ENCODE measurements around the gene CASP12. TPM values are rescaled to one million over a fixed set of nuclear protein-coding genes. Genes with fewer than 3 reads are reported as not detected.

The CASP12 gene
- total and polyA plus RNA-seq, 2 experiments from 2014 or later, result not detected

DNA sequence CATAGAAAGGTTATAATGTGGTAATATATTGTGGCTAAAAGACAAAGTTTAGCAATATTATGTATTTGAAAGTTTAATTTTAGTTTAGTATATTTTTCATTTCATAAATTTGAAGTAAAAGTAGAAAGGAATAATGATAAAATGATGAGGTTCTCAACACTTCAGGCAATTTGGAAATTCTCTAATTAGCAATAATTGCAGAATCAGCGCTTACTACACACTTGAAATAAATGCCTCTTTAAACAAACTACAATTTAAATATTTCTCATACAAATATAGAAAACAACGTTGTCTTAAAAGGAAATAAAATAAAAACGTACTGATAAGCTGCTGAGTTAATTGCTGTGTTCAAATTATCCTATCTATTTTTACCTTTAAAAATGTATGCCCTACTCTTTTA, 25.9 kb downstream of the CASP12 start:
- no peak for ATAC-seq
- Mint-ChIP-seq H3K27me3 (ENCODE audit: insufficient read depth, low read depth, poor library complexity) (no peaks in the 10 kb centered on the region), H3K4me3 (no peak overlapping the region), H3K36me3 (ENCODE audit: low read depth) (peaks cover 2% of the 10 kb centered on the region; the same call in 1 of the 3 replicates), H3K4me1 (peaks cover 9% of the 10 kb centered on the region), H3K27ac (no peak overlapping the region), H3K9me3 (no peaks in the 10 kb centered on the region; the same call in 2 of the 3 replicates)
- H3K27ac ChIP-seq (ENCODE audit: low read depth), result no peak overlapping the region
- H2AFZ ChIP-seq, result no peak overlapping the region
- no peaks in the 10 kb centered on the region for H4K20me1 ChIP-seq (replicated peaks; ENCODE audit: insufficient read depth)
- TF ChIP-seq ZNF114 (CRISPR knock-in tag; IDR thresholded peaks at IDR 0.05) (no peak), NANOG (IDR thresholded peaks at IDR 0.05; ENCODE audit: borderline replicate concordance) (no peak), STAT1 (IDR thresholded peaks at IDR 0.05; ENCODE audit: unreplicated experiment) (no peak), JUNB (IDR thresholded peaks at IDR 0.05; ENCODE audit: unreplicated experiment) (no peak), POLR2AphosphoS5 (IDR thresholded peaks at IDR 0.05; ENCODE audit: low read depth) (no peak), EZH2 (IDR thresholded peaks at IDR 0.05; ENCODE audit: low read depth, unreplicated experiment) (no peak), ZNF331 (CRISPR knock-in tag; IDR thresholded peaks at IDR 0.05; ENCODE audit: low read depth) (no peak), CREB1 (CRISPR knock-in tag; IDR thresholded peaks at IDR 0.05; ENCODE audit: low read depth) (no peak)
- TF ChIP-seq, protein P1, sequence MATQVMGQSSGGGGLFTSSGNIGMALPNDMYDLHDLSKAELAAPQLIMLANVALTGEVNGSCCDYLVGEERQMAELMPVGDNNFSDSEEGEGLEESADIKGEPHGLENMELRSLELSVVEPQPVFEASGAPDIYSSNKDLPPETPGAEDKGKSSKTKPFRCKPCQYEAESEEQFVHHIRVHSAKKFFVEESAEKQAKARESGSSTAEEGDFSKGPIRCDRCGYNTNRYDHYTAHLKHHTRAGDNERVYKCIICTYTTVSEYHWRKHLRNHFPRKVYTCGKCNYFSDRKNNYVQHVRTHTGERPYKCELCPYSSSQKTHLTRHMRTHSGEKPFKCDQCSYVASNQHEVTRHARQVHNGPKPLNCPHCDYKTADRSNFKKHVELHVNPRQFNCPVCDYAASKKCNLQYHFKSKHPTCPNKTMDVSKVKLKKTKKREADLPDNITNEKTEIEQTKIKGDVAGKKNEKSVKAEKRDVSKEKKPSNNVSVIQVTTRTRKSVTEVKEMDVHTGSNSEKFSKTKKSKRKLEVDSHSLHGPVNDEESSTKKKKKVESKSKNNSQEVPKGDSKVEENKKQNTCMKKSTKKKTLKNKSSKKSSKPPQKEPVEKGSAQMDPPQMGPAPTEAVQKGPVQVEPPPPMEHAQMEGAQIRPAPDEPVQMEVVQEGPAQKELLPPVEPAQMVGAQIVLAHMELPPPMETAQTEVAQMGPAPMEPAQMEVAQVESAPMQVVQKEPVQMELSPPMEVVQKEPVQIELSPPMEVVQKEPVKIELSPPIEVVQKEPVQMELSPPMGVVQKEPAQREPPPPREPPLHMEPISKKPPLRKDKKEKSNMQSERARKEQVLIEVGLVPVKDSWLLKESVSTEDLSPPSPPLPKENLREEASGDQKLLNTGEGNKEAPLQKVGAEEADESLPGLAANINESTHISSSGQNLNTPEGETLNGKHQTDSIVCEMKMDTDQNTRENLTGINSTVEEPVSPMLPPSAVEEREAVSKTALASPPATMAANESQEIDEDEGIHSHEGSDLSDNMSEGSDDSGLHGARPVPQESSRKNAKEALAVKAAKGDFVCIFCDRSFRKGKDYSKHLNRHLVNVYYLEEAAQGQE (IDR thresholded peaks at IDR 0.05; ENCODE audit: unreplicated experiment), result no peak
- TF ChIP-seq, protein P2, sequence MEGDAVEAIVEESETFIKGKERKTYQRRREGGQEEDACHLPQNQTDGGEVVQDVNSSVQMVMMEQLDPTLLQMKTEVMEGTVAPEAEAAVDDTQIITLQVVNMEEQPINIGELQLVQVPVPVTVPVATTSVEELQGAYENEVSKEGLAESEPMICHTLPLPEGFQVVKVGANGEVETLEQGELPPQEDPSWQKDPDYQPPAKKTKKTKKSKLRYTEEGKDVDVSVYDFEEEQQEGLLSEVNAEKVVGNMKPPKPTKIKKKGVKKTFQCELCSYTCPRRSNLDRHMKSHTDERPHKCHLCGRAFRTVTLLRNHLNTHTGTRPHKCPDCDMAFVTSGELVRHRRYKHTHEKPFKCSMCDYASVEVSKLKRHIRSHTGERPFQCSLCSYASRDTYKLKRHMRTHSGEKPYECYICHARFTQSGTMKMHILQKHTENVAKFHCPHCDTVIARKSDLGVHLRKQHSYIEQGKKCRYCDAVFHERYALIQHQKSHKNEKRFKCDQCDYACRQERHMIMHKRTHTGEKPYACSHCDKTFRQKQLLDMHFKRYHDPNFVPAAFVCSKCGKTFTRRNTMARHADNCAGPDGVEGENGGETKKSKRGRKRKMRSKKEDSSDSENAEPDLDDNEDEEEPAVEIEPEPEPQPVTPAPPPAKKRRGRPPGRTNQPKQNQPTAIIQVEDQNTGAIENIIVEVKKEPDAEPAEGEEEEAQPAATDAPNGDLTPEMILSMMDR (conservative IDR thresholded peaks at IDR 0.05; ENCODE audit: low read depth in 2 of 2), result no peak
- H3K4me3 ChIP-seq, result no peak overlapping the region
- H3K36me3 ChIP-seq (ENCODE audit: insufficient read depth), result no peaks in the 10 kb centered on the region
- H3K4me2 ChIP-seq, result no peak overlapping the region
- peaks cover 6% of the 10 kb centered on the region; the same call in 1 of the 2 replicates for H3K9me2 ChIP-seq (ENCODE audit: insufficient read depth)
- no peaks in the 10 kb centered on the region for H3K27me3 ChIP-seq (ENCODE audit: insufficient read depth)
- no peaks in the 10 kb centered on the region for H3K79me2 ChIP-seq (replicated peaks; ENCODE audit: insufficient read depth)
- H3K4me1 ChIP-seq (ENCODE audit: insufficient read depth), result 0 out of 2 replicates have a peak, but pooled peaks cover 6% of the 10 kb centered on the region
- DNase-seq (ENCODE audit: low spot score), result no peak
- H3F3A ChIP-seq (replicated peaks; ENCODE audit: low read depth), result no peaks in the 10 kb centered on the region

DNA sequence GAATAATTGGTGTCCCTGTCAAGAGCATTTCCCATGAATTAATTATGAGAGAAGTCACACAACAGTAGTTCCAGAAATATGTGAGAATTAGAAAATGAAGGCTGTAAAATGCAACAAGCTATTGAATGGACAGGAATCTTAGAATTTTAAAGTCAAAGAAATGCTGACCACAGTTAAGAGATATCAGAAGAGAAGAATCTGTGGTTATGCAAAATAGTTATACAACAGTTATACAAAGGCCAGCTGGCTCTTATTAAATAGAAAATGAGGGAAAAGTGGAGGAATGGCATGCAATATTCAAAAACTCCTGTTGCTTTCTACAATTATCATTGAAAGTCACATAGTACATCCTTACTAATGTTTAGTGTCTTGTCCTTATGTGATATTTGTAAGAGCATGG, 27.4 kb downstream of the CASP12 start:
- H3K4me1 Mint-ChIP-seq, result peaks cover 9% of the 10 kb centered on the region
- Histone ChIP-seq H3F3A (replicated peaks; ENCODE audit: low read depth) (no peaks in the 10 kb centered on the region), H3K4me3 (no peak overlapping the region), H3K4me1 (ENCODE audit: insufficient read depth) (0 out of 2 replicates have a peak, but pooled peaks cover 6% of the 10 kb centered on the region), H3K36me3 (ENCODE audit: insufficient read depth) (no peaks in the 10 kb centered on the region), H2AFZ (peak overlapping the region; percentile 16; the same call in 1 of the 2 replicates), H3K9me2 (ENCODE audit: insufficient read depth) (no peaks in the 10 kb centered on the region), H3K27me3 (ENCODE audit: insufficient read depth) (no peaks in the 10 kb centered on the region), H3K4me2 (no peak overlapping the region), H3K27ac (ENCODE audit: low read depth) (no peak overlapping the region), H4K20me1 (replicated peaks; ENCODE audit: insufficient read depth) (no peaks in the 10 kb centered on the region), H3K79me2 (replicated peaks; ENCODE audit: insufficient read depth) (no peaks in the 10 kb centered on the region)
- no peak for ATAC-seq
- peak overlapping the region; percentile 81 for H3K27ac Mint-ChIP-seq
- H3K9me3 Mint-ChIP-seq, result peaks cover 3% of the 10 kb centered on the region; the same call in 2 of the 3 replicates
- TF ChIP-seq, protein P1 (IDR thresholded peaks at IDR 0.05; ENCODE audit: unreplicated experiment), result no peak
- TF ChIP-seq, protein P2 (conservative IDR thresholded peaks at IDR 0.05; ENCODE audit: low read depth in 2 of 2), result no peak
- TF ChIP-seq JUNB (IDR thresholded peaks at IDR 0.05; ENCODE audit: unreplicated experiment), result no peak
- no peak for TF ChIP-seq NANOG (IDR thresholded peaks at IDR 0.05; ENCODE audit: borderline replicate concordance)
- TF ChIP-seq ZNF114 (CRISPR knock-in tag; IDR thresholded peaks at IDR 0.05), result no peak
- TF ChIP-seq EZH2 (IDR thresholded peaks at IDR 0.05; ENCODE audit: low read depth, unreplicated experiment), result no peak
- no peaks in the 10 kb centered on the region for H3K27me3 Mint-ChIP-seq (ENCODE audit: insufficient read depth, low read depth, poor library complexity)
- H3K4me3 Mint-ChIP-seq, result no peak overlapping the region
- peaks cover 2% of the 10 kb centered on the region; the same call in 1 of the 3 replicates for H3K36me3 Mint-ChIP-seq (ENCODE audit: low read depth)
- no peak for DNase-seq (ENCODE audit: low spot score)

Data from GM23338 (cell line).